Measurements from ENCODE around the gene PROSER3.

The PROSER3 gene

GRCh38 chr19:35776102-35776788 lies 18.3 kb downstream of the PROSER3 start:
- TF ChIP-seq, protein P1, sequence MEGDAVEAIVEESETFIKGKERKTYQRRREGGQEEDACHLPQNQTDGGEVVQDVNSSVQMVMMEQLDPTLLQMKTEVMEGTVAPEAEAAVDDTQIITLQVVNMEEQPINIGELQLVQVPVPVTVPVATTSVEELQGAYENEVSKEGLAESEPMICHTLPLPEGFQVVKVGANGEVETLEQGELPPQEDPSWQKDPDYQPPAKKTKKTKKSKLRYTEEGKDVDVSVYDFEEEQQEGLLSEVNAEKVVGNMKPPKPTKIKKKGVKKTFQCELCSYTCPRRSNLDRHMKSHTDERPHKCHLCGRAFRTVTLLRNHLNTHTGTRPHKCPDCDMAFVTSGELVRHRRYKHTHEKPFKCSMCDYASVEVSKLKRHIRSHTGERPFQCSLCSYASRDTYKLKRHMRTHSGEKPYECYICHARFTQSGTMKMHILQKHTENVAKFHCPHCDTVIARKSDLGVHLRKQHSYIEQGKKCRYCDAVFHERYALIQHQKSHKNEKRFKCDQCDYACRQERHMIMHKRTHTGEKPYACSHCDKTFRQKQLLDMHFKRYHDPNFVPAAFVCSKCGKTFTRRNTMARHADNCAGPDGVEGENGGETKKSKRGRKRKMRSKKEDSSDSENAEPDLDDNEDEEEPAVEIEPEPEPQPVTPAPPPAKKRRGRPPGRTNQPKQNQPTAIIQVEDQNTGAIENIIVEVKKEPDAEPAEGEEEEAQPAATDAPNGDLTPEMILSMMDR (IDR thresholded peaks at IDR 0.05; ENCODE audit: extremely low read depth, insufficient read depth, missing control alignments) = no peak
- DNase-seq (ENCODE audit: low spot score) = no peak
- in situ Hi-C loops (cut with MboI; ENCODE audit: low pct_unique_long_range_greater_than_20kb, low sequenced_read_pairs, unreplicated experiment) = no loop called here

- TF ChIP-seq, protein P1 (IDR thresholded peaks at IDR 0.05; ENCODE audit: extremely low read depth, insufficient read depth, missing control alignments) = no peak
- in situ Hi-C loops (cut with MboI; ENCODE audit: low pct_unique_long_range_greater_than_20kb, low sequenced_read_pairs, unreplicated experiment) = no loop called here
- no peak for DNase-seq (ENCODE audit: low spot score)
These were observed 19.3 kb downstream of the PROSER3 start for GRCh38 chr19:35777086-35777841.

DNA sequence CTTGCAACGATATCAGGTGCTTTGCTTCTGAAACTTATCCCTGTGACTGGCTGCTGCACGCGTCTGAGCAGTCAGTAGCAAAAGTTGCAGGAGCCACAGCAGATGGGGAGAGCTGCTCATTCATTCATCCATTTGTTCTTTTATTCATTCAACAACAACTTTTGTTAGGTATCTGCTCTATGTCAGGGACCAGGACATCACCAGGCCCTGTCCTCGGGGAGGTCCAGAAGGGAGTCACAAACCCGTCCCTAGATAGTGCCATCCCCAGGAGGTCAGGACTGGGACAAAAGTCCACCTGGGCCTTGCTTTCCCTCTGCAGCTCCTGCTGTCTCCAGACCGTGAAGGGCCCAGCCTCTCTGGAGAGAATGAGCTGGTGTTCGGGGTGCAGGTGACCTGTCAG lies 20.0 kb downstream of the PROSER3 start:
- DNase-seq (ENCODE audit: low spot score) = no peak
- TF ChIP-seq, protein P1 (IDR thresholded peaks at IDR 0.05; ENCODE audit: extremely low read depth, insufficient read depth, missing control alignments) = no peak
- in situ Hi-C loops (cut with MboI; ENCODE audit: low pct_unique_long_range_greater_than_20kb, low sequenced_read_pairs, unreplicated experiment) = no loop called here

GRCh38 chr19:35779033-35779432 lies 21.1 kb downstream of the PROSER3 start:
- no peak for DNase-seq (ENCODE audit: low spot score)
- TF ChIP-seq, protein P1 (IDR thresholded peaks at IDR 0.05; ENCODE audit: extremely low read depth, insufficient read depth, missing control alignments) = no peak
- in situ Hi-C loops (cut with MboI; ENCODE audit: low pct_unique_long_range_greater_than_20kb, low sequenced_read_pairs, unreplicated experiment) = no loop called here

DNA sequence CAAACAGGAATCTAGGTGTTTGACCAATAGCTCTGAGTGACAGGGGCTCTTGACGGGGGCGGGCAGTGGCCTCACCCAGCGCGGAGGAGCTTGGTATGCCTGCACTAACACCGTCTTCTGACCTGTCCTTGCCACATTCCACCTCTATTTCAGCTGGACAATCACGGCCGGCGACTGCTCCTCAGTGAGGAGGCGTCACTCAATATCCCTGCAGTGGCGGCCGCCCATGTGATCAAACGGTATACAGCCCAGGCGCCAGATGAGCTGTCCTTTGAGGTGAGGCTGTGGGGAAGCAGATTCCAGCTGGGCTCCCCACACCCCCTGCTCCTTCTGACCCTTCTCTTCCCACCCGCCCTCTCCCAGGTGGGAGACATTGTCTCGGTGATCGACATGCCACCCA lies 22.1 kb downstream of the PROSER3 start:
- DNase-seq (ENCODE audit: low spot score) = no peak
- TF ChIP-seq, protein P1 (IDR thresholded peaks at IDR 0.05; ENCODE audit: extremely low read depth, insufficient read depth, missing control alignments) = no peak
- in situ Hi-C loops (cut with MboI; ENCODE audit: low pct_unique_long_range_greater_than_20kb, low sequenced_read_pairs, unreplicated experiment) = no loop called here

DNA sequence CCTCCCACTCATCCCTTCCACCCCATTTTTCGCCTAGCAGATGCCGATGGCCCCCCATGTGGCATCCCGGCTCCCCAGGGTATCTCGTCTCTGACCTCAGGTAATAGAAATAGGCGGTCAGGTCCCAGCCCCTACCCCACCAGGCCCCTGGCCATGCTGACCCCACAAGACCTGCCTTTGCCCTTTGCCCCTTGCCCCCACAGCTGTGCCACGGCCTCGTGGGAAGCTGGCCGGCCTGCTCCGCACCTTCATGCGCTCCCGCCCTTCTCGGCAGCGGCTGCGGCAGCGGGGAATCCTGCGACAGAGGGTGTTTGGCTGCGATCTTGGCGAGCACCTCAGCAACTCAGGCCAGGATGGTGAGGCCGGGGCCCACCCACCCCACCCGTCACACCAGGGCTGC lies 22.7 kb downstream of the PROSER3 start:
- no peak for DNase-seq (ENCODE audit: low spot score)
- in situ Hi-C loops (cut with MboI; ENCODE audit: low pct_unique_long_range_greater_than_20kb, low sequenced_read_pairs, unreplicated experiment) = no loop called here
- TF ChIP-seq, protein P1 (IDR thresholded peaks at IDR 0.05; ENCODE audit: extremely low read depth, insufficient read depth, missing control alignments) = no peak
